DND-41 (cell line): Measurements from ENCODE around the gene GNE.

Experiments
- ATAC-seq: fragments of 200-7000 bp; cut with Tn5 transposase; 3 replicates; pipeline ENCODE4 v1.9.1; 2021; ENCODE audit warnings: low read depth; ENCODE audit not compliant: insufficient read depth
- DNase-seq: peaks from one replicate; pipeline ENCODE4 v3.0.0-alpha.2; 2020
- H2AFZ ChIP-seq: 2 replicates; pipeline ENCODE4 v1.6.0; 2012; ENCODE audit warnings: low read depth, low read length
- H3K27ac ChIP-seq: 2 replicates; pipeline ENCODE4 v1.5.1; 2012; ENCODE audit warnings: low read length, inconsistent platforms
- H3K27me3 ChIP-seq: fragments of 200-600 bp; sonication (generic); 2 replicates; pipeline ENCODE4 v1.6.0; 2012; ENCODE audit warnings: low read length, mild to moderate bottlenecking, inconsistent platforms; ENCODE audit not compliant: insufficient read depth, poor library complexity
- H3K36me3 ChIP-seq: 2 replicates; pipeline ENCODE4 v1.5.1; 2012; ENCODE audit warnings: low read length, inconsistent platforms; ENCODE audit not compliant: insufficient read depth
- H3K4me1 ChIP-seq: 2 replicates; pipeline ENCODE4 v1.5.1; 2012; ENCODE audit warnings: mild to moderate bottlenecking, low read length; ENCODE audit not compliant: insufficient read depth
- H3K4me2 ChIP-seq: 2 replicates; pipeline ENCODE4 v1.6.0; 2012; ENCODE audit warnings: mild to moderate bottlenecking, moderate library complexity, low read length, inconsistent platforms; ENCODE audit not compliant: insufficient read depth
- H3K4me3 ChIP-seq, 2 experiments: fragments of 200-600 bp in 1 of 2; shearing (Covaris generic) in 1 of 2; 2 replicates each; pipeline ENCODE4 v1.5.1; 2012 to 2016; ENCODE audit warnings: inconsistent platforms in 2 of 2, low read length in 2 of 2, mild to moderate bottlenecking in 2 of 2, low read depth in 1 of 2, moderate library complexity in 1 of 2
- H3K79me2 ChIP-seq: 2 replicates; pipeline ENCODE4 v1.6.0; 2012; ENCODE audit warnings: low read length, inconsistent platforms; ENCODE audit not compliant: insufficient read depth
- H3K9ac ChIP-seq: 2 replicates; pipeline ENCODE4 v1.6.0; 2012; ENCODE audit warnings: low read depth, mild to moderate bottlenecking, inconsistent platforms, low read length, moderate library complexity
- H3K9me3 ChIP-seq: 2 replicates; pipeline ENCODE4 v1.5.1; 2012; ENCODE audit warnings: low read length, moderate library complexity, mild to moderate bottlenecking, inconsistent platforms; ENCODE audit not compliant: insufficient read depth, severe bottlenecking
- H4K20me1 ChIP-seq: 2 replicates; pipeline ENCODE4 v1.6.0; 2012; ENCODE audit warnings: low read length; ENCODE audit not compliant: insufficient read depth
- EZH2 ChIP-seq: IDR thresholded peaks from 3 replicates; pipeline ENCODE4 v1.6.1; 2012; ENCODE audit warnings: borderline replicate concordance, low read depth, mild to moderate bottlenecking, moderate library complexity, low read length, inconsistent platforms; ENCODE audit not compliant: severe bottlenecking
- TF ChIP-seq, protein P1 (sequence below): IDR thresholded peaks from 2 replicates; pipeline ENCODE4 v1.5.1; 2012; ENCODE audit warnings: borderline replicate concordance, low read length, moderate library complexity, mild to moderate bottlenecking; ENCODE audit not compliant: poor library complexity, severe bottlenecking; ENCODE audit errors: extremely low read depth

GNE gene

DNA sequence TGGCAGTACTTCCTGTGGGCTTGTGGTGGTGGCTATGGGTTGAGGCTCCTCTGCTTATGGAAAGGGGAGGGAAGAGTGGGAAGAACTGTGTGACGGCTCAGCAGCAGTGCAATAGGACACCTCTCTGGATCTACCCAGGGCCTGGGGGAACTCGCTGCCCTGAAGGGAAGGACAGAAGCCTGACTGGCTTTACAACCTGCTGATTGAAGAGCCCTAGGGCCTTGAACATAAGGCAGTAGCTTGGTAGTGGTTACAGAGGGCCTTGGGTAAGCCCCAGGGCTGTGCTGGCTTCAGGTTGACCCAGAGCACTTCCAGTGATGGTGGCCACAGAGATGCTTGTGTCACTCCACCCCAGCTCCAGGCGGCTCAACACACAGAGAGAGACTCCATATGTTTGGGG lies 83.5 kb downstream of the GNE start:
- no peak for DNase-seq
- Histone ChIP-seq H3K4me2 (no peak overlapping the region), H3K27ac (no peak overlapping the region), H3K9ac (no peak overlapping the region), H4K20me1 (no peaks in the 10 kb centered on the region), H3K36me3 (no peaks in the 10 kb centered on the region), H3K9me3 (no peaks in the 10 kb centered on the region), H3K27me3 (no peaks in the 10 kb centered on the region), H2AFZ (no peak overlapping the region), H3K79me2 (no peaks in the 10 kb centered on the region), H3K4me3 (no peak overlapping the region), H3K4me1 (no peaks in the 10 kb centered on the region)
- no peak for TF ChIP-seq EZH2
- TF ChIP-seq, protein P1, sequence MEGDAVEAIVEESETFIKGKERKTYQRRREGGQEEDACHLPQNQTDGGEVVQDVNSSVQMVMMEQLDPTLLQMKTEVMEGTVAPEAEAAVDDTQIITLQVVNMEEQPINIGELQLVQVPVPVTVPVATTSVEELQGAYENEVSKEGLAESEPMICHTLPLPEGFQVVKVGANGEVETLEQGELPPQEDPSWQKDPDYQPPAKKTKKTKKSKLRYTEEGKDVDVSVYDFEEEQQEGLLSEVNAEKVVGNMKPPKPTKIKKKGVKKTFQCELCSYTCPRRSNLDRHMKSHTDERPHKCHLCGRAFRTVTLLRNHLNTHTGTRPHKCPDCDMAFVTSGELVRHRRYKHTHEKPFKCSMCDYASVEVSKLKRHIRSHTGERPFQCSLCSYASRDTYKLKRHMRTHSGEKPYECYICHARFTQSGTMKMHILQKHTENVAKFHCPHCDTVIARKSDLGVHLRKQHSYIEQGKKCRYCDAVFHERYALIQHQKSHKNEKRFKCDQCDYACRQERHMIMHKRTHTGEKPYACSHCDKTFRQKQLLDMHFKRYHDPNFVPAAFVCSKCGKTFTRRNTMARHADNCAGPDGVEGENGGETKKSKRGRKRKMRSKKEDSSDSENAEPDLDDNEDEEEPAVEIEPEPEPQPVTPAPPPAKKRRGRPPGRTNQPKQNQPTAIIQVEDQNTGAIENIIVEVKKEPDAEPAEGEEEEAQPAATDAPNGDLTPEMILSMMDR = no peak
- ATAC-seq = no peak

DNA sequence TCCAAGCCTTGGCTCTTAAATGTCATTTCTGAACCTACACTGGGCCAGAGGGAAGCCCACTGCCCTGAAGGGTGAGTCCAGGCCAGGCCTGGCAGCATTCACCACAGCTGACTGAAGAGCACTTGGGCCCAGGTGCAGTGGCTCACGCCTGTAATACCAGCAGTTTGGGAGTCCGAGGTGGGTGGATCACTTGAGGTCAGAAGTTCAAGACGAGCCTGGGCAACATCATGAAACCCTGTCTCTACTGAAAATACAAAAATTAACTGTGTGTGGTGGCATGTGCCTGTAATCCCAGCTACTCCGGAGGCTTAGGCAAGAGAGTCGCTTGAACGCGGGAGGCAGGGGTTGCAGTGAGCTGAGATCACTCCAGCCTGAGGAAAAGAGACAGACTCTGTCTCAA lies 84.0 kb downstream of the GNE start:
- no peaks in the 10 kb centered on the region for H3K27me3 ChIP-seq
- H3K79me2 ChIP-seq = no peaks in the 10 kb centered on the region
- H3K4me1 ChIP-seq = no peaks in the 10 kb centered on the region
- ATAC-seq (no peak), DNase-seq (no peak)
- no peak overlapping the region for H3K4me2 ChIP-seq
- TF ChIP-seq, protein P1 = no peak
- no peak for TF ChIP-seq EZH2
- no peaks in the 10 kb centered on the region for H3K9me3 ChIP-seq
- no peaks in the 10 kb centered on the region for H4K20me1 ChIP-seq
- no peaks in the 10 kb centered on the region for H3K36me3 ChIP-seq
- H2AFZ ChIP-seq = no peak overlapping the region
- no peak overlapping the region for H3K4me3 ChIP-seq
- H3K27ac ChIP-seq = no peak overlapping the region
- no peak overlapping the region for H3K9ac ChIP-seq

DNA sequence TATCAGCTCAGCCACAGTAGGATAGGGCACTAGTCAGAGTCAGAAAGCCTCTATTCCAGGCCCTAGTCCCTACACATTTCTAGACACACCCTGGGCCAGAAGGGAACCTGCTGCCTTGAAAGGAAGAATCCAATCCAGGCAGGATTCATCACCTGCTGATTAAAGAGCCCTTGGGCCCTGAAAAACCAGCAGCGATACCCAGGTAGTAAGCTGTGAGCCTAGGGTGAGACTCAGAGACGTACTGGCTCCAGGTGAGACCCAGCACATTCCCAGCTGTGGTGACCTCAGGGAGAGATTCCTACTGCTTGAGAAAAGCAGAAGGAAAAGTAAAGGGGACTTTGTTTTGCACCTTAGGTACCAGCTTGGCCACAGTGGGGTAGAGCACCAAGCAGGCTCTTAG lies 84.4 kb downstream of the GNE start:
- ATAC-seq = no peak
- Histone ChIP-seq H3K27ac (no peak overlapping the region), H3K4me1 (no peaks in the 10 kb centered on the region), H3K79me2 (no peaks in the 10 kb centered on the region), H3K9ac (no peak overlapping the region), H3K27me3 (no peaks in the 10 kb centered on the region), H3K4me3 (no peak overlapping the region), H4K20me1 (no peaks in the 10 kb centered on the region), H2AFZ (no peak overlapping the region), H3K4me2 (no peak overlapping the region), H3K9me3 (no peaks in the 10 kb centered on the region), H3K36me3 (no peaks in the 10 kb centered on the region)
- TF ChIP-seq, protein P1 = no peak
- no peak for TF ChIP-seq EZH2
- DNase-seq = no peak

DNA sequence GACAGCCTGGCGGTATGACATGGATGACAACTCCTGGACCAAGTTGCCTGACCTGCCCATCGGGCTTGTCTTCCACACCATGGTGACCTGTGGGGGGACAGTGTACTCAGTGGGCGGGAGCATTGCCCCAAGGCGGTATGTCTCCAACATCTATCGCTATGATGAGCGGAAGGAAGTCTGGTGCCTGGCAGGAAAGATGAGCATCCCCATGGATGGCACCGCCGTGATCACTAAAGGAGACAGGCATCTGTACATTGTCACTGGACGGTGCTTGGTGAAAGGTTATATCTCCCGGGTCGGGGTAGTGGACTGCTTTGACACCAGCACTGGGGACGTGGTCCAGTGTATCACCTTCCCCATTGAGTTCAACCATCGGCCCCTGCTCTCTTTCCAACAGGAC lies 87.7 kb downstream of the GNE start:
- H3K79me2 ChIP-seq = no peaks in the 10 kb centered on the region
- no peak overlapping the region for H3K27ac ChIP-seq
- H3K36me3 ChIP-seq = no peaks in the 10 kb centered on the region
- no peaks in the 10 kb centered on the region for H3K27me3 ChIP-seq
- TF ChIP-seq, protein P1 = no peak
- TF ChIP-seq EZH2 = no peak
- no peaks in the 10 kb centered on the region for H4K20me1 ChIP-seq
- H2AFZ ChIP-seq = no peak overlapping the region
- no peak for DNase-seq
- no peak overlapping the region for H3K9ac ChIP-seq
- H3K9me3 ChIP-seq = no peaks in the 10 kb centered on the region
- peaks cover 8% of the 10 kb centered on the region for H3K4me1 ChIP-seq
- no peak for ATAC-seq
- no peak overlapping the region for H3K4me3 ChIP-seq
- H3K4me2 ChIP-seq = no peak overlapping the region
